A549 (cell line): ENCODE measurements around the gene GNAL. TPM values are rescaled to one million over a fixed set of nuclear protein-coding genes. Genes with fewer than 3 reads are reported as not detected.

Experiments used
- ATAC-seq, 2 experiments: fragments of 200-7000 bp in 1 of 2; fragments of >200 bp in 1 of 2; cut with Nextera tagmentation in 1 of 2; cut with Tn5 transposase in 1 of 2; 3 replicates each; pipeline versions ENCODE4 v1.8.0 to v1.9.1; 2018 to 2020; ENCODE audit warnings: mild to moderate bottlenecking in 1 of 2, moderate library complexity in 1 of 2
- CTCF ChIA-PET: fragments of 300-600 bp; sonication (Branson Sonifier 250); formaldehyde crosslinking; extraction: SDS; loops from one replicate; lab custom pipeline; 2021; ENCODE audit warnings: antibody characterized with exemption, inconsistent platforms; lab: Yijun Ruan, JAX
- POLR2A ChIA-PET: fragments of 350-600 bp; formaldehyde crosslinking; extraction: SDS; loops from one replicate; lab custom pipeline; 2021; ENCODE audit warnings: antibody characterized with exemption, inconsistent platforms; lab: Yijun Ruan, JAX
- DNase-seq, 2 experiments: peaks; one replicate each; pipeline versions ENCODE4 v3.0.0 to v3.0.0-alpha.2; 2011 to 2016; ENCODE audit warnings: low read depth in 1 of 2, low spot score in 1 of 2
- FAIRE-seq: peaks from 2 replicates; lab custom pipeline; 2011; peaks lifted over from hg19 to GRCh38; lab: Jason Lieb, UNC
- H3K27ac ChIP-seq, 2 experiments: fragments of >200 bp; sonication (Bioruptor Twin); formaldehyde crosslinking; 3 replicates each; pipeline ENCODE4 v1.5.1; 2016 to 2017
- H3K4me1 ChIP-seq: fragments of >200 bp; sonication (Bioruptor Twin); formaldehyde crosslinking; 3 replicates; pipeline ENCODE4 v1.6.1; 2016
- H3K4me2 ChIP-seq: fragments of >200 bp; sonication (Bioruptor Twin); formaldehyde crosslinking; 3 replicates; pipeline ENCODE4 v1.6.1; 2016
- H3K4me3 ChIP-seq: fragments of >200 bp; sonication (Bioruptor Twin); formaldehyde crosslinking; 3 replicates; pipeline ENCODE4 v1.5.1; 2016
- H3K9me3 ChIP-seq: fragments of >200 bp; sonication (Bioruptor Twin); formaldehyde crosslinking; 3 replicates; pipeline ENCODE4 v1.6.1; 2016
- CBX2 ChIP-seq: fragments of 200-600 bp; sonication (generic); IDR thresholded peaks from 2 replicates; pipeline ENCODE4 v1.6.1; 2016; ENCODE audit warnings: low read depth, mild to moderate bottlenecking, borderline replicate concordance
- CEBPB ChIP-seq, 2 experiments: fragments of >200 bp in 1 of 2; sonication (Bioruptor Twin) in 1 of 2; formaldehyde crosslinking in 1 of 2; IDR thresholded peaks; 2 replicates each; pipeline ENCODE4 v1.6.1; 2012 to 2016
- EHMT2 ChIP-seq: fragments of 200-600 bp; sonication (generic); IDR thresholded peaks from 2 replicates; pipeline ENCODE4 v1.6.1; 2016; ENCODE audit warnings: antibody characterized with exemption, low read depth, mild to moderate bottlenecking, moderate library complexity
- FOSB ChIP-seq: fragments of 250-450 bp; sonication (Bioruptor Pico); IDR thresholded peaks from 2 replicates; pipeline ENCODE4 v1.5.0; 2020; ENCODE audit warnings: mild to moderate bottlenecking, moderate library complexity
- FOSL2 ChIP-seq, 2 experiments: fragments of 450-650 bp in 1 of 2; fragments of >200 bp in 1 of 2; sonication (Bioruptor Twin) in 1 of 2; formaldehyde crosslinking; IDR thresholded peaks; 2 replicates each; pipeline versions ENCODE4 v1.5.0 to v1.6.1; 2016 to 2020; ENCODE audit warnings: mild to moderate bottlenecking in 1 of 2, moderate library complexity in 1 of 2
- FOXS1 ChIP-seq: fragments of 250-450 bp; sonication (Bioruptor Pico); IDR thresholded peaks from 2 replicates; pipeline ENCODE4 v1.5.0; 2020; ENCODE audit warnings: mild to moderate bottlenecking, moderate library complexity
- HDAC2 ChIP-seq: fragments of 200-600 bp; sonication (generic); IDR thresholded peaks from 2 replicates; pipeline ENCODE4 v1.6.1; 2016
- HEYL ChIP-seq: fragments of 250-450 bp; sonication (Bioruptor Pico); IDR thresholded peaks from 2 replicates; pipeline ENCODE4 v1.8.0; 2021; ENCODE audit warnings: mild to moderate bottlenecking, moderate library complexity
- HOXA7 ChIP-seq: fragments of 250-450 bp; sonication (Bioruptor Pico); IDR thresholded peaks from 2 replicates; pipeline ENCODE4 v1.5.0; 2020; ENCODE audit warnings: mild to moderate bottlenecking, moderate library complexity
- HOXB13 ChIP-seq: fragments of 250-450 bp; sonication (Bioruptor Pico); IDR thresholded peaks from 2 replicates; pipeline ENCODE4 v1.5.0; 2020; ENCODE audit warnings: low read depth, mild to moderate bottlenecking, moderate library complexity
- HOXB5 ChIP-seq: fragments of 250-450 bp; sonication (Bioruptor Pico); IDR thresholded peaks from 2 replicates; pipeline ENCODE4 v1.5.0; 2020; ENCODE audit warnings: mild to moderate bottlenecking, moderate library complexity
- KDM1A ChIP-seq: fragments of 200-600 bp; sonication (generic); IDR thresholded peaks from 2 replicates; pipeline ENCODE4 v1.6.1; 2016; ENCODE audit warnings: low read depth, mild to moderate bottlenecking
- PHF8 ChIP-seq: fragments of 200-600 bp; sonication (generic); IDR thresholded peaks from 2 replicates; pipeline ENCODE4 v1.6.1; 2016; ENCODE audit warnings: low read depth, mild to moderate bottlenecking, antibody characterized with exemption, moderate library complexity, borderline replicate concordance
- POLR2AphosphoS2 ChIP-seq: conservative IDR thresholded peaks from 2 replicates; pipeline ENCODE4 v1.6.1; 2012; ENCODE audit warnings: low read length, improper control_type of control experiment, inconsistent platforms
- RAD21 ChIP-seq, 2 experiments: fragments of >200 bp in 1 of 2; sonication (Bioruptor Twin) in 1 of 2; formaldehyde crosslinking in 1 of 2; IDR thresholded peaks in 1 of 2; conservative IDR thresholded peaks in 1 of 2; 2 replicates in 1 of 2; 3 replicates in 1 of 2; pipeline ENCODE4 v1.6.1; 2012 to 2018; ENCODE audit warnings: inconsistent platforms in 1 of 2
- RARB ChIP-seq: fragments of 250-450 bp; sonication (Bioruptor Pico); IDR thresholded peaks from 2 replicates; pipeline ENCODE4 v1.8.0; 2021; ENCODE audit warnings: mild to moderate bottlenecking, moderate library complexity
- RCOR1 ChIP-seq: fragments of 150-350 bp; IDR thresholded peaks from 2 replicates; pipeline ENCODE4 v1.6.1; 2014; ENCODE audit warnings: antibody characterized with exemption, low read length, low read depth
- RNF2 ChIP-seq: fragments of 200-600 bp; sonication (generic); IDR thresholded peaks from 2 replicates; pipeline ENCODE4 v1.6.1; 2016; ENCODE audit warnings: low read depth, mild to moderate bottlenecking, antibody characterized with exemption, moderate library complexity, borderline replicate concordance
- SMC3 ChIP-seq: fragments of >200 bp; sonication (Bioruptor Twin); formaldehyde crosslinking; IDR thresholded peaks from 3 replicates; pipeline ENCODE4 v1.6.1; 2018; ENCODE audit warnings: inconsistent platforms
- ZSCAN20 ChIP-seq: fragments of 250-450 bp; sonication (Bioruptor Pico); IDR thresholded peaks from 2 replicates; pipeline ENCODE4 v1.8.0; 2022; ENCODE audit warnings: mild to moderate bottlenecking, moderate library complexity
- WGBS: methylation state at CpG from one replicate; pipeline ENCODE4 v1.1.6; 2017; ENCODE audit errors: missing lambda C conversion rate; 5-methylcytosine and 5-hydroxymethylcytosine counted together
- polyA plus RNA-seq, 4 experiments: library from polyadenylated mRNA; depleted of rRNA in 3 of 4; stranded (reverse); fragments of >200 nt; fragmentation: RNase III in 1 of 4; extraction: RNeasy Plus Mini Kit Qiagen cat#74134 plus additional on column Dnase treatment in 1 of 4; gene quantifications; 2 replicates in 3 of 4; 3 replicates in 1 of 4; pipeline ENCODE4 v1.2.3, GENCODE V29; 2011 to 2017
- TF ChIP-seq, protein P1 (sequence below): fragments of 250-450 bp; sonication (Bioruptor Pico); IDR thresholded peaks from 2 replicates; pipeline ENCODE4 v1.5.0; 2021; ENCODE audit warnings: mild to moderate bottlenecking, moderate library complexity, borderline replicate concordance
- TF ChIP-seq, protein P2 (sequence below): fragments of >200 bp; sonication (Bioruptor Twin); formaldehyde crosslinking; IDR thresholded peaks from 3 replicates; pipeline ENCODE4 v1.5.1; 2016
- TF ChIP-seq, protein P3 (sequence below): IDR thresholded peaks from 2 replicates; pipeline ENCODE4 v1.6.1; 2012; ENCODE audit warnings: low read depth, borderline replicate concordance
- TF ChIP-seq, protein P4 (sequence below): fragments of 250-450 bp; sonication (Bioruptor Pico); IDR thresholded peaks from 2 replicates; pipeline ENCODE4 v1.5.0; 2020; ENCODE audit warnings: low read depth, mild to moderate bottlenecking, moderate library complexity
- TF ChIP-seq, protein P5 (sequence below): IDR thresholded peaks from 2 replicates; pipeline ENCODE4 v1.6.1; 2012
- TF ChIP-seq, protein P6 (sequence below): fragments of >200 bp; sonication (Bioruptor Twin); formaldehyde crosslinking; IDR thresholded peaks from 3 replicates; pipeline ENCODE4 v1.6.1; 2016
- TF ChIP-seq, protein P7 (sequence below): fragments of 450-650 bp; IDR thresholded peaks from 2 replicates; pipeline ENCODE4 v1.6.1; 2014; ENCODE audit warnings: antibody characterized with exemption

GNAL gene
- polyA plus RNA-seq, 2 of the 4 experiments (the other 2 are of a cell fraction), result 5.1 to 12.9 TPM

DNA sequence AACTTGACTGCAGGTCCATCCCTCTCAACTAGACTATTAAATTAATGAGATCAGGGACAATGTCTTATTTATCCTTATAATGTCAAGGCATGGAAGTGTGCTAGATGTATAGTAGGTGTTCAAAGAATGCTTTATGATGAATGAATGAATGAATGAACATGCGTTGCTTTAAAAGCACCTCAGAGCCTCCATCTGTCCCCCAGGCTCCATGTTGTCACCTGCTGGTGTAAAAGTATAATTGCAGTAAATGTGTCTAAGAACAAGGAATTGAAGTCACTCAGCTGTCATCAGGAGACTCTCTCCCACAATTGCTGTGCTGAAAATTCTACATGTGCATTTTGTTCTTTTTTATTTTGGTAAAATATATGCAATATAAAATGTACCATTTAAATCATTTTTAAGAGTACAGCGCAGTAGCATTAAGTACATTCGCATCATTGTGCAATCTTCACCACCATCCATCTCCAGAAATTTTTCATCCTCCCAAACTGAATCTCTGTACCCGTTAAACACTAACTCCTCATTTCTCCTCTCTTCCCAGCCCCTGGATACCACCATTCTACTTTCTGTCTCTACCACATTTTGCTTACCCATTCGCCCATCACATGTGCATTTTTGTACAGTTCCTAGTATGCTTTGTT is 52.6 kb downstream of the GNAL start:
- ATAC-seq (peak; percentile 39 to 76; a peak in 4 of 6 replicates), FAIRE-seq (no peak), DNase-seq (peak; percentile 34 to 68)
- ChIA-PET CTCF (interaction anchor here (0.6 to 3.2 kb wide), 9 partner anchors 8 to 89 kb away, joined by 3 to 14 read pairs (median 4); no protein-coding TSS in a partner anchor), POLR2A (no interaction called here)
- Histone ChIP-seq H3K4me2 (no peak overlapping the region), H3K4me3 (no peak overlapping the region), H3K4me1 (0 out of 3 replicates have a peak, but pooled peaks cover 3% of the 10 kb centered on the region), H3K9me3 (no peaks in the 10 kb centered on the region), H3K27ac (no peak overlapping the region)
- no peak for TF ChIP-seq RARB
- TF ChIP-seq, protein P1, sequence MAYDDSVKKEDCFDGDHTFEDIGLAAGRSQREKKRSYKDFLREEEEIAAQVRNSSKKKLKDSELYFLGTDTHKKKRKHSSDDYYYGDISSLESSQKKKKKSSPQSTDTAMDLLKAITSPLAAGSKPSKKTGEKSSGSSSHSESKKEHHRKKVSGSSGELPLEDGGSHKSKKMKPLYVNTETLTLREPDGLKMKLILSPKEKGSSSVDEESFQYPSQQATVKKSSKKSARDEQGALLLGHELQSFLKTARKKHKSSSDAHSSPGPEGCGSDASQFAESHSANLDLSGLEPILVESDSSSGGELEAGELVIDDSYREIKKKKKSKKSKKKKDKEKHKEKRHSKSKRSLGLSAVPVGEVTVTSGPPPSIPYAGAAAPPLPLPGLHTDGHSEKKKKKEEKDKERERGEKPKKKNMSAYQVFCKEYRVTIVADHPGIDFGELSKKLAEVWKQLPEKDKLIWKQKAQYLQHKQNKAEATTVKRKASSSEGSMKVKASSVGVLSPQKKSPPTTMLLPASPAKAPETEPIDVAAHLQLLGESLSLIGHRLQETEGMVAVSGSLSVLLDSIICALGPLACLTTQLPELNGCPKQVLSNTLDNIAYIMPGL (CRISPR knock-in tag), result no peak
- TF ChIP-seq CEBPB (IDR thresholded peaks at IDR 0.05), result peak in 1 of 2 experiments; percentile 17; a peak in 1 of 4 replicates
- TF ChIP-seq CBX2, result no peak
- no peak for TF ChIP-seq RCOR1
- TF ChIP-seq HOXB13 (CRISPR knock-in tag), result no peak
- TF ChIP-seq, protein P2, sequence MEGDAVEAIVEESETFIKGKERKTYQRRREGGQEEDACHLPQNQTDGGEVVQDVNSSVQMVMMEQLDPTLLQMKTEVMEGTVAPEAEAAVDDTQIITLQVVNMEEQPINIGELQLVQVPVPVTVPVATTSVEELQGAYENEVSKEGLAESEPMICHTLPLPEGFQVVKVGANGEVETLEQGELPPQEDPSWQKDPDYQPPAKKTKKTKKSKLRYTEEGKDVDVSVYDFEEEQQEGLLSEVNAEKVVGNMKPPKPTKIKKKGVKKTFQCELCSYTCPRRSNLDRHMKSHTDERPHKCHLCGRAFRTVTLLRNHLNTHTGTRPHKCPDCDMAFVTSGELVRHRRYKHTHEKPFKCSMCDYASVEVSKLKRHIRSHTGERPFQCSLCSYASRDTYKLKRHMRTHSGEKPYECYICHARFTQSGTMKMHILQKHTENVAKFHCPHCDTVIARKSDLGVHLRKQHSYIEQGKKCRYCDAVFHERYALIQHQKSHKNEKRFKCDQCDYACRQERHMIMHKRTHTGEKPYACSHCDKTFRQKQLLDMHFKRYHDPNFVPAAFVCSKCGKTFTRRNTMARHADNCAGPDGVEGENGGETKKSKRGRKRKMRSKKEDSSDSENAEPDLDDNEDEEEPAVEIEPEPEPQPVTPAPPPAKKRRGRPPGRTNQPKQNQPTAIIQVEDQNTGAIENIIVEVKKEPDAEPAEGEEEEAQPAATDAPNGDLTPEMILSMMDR, result peak; percentile 39; the same call in 2 of the 3 replicates
- no peak for TF ChIP-seq KDM1A
- TF ChIP-seq SMC3, result peak; percentile 31; the same call in 2 of the 3 replicates
- TF ChIP-seq HDAC2, result no peak
- TF ChIP-seq POLR2AphosphoS2, result no peak
- TF ChIP-seq, protein P3, sequence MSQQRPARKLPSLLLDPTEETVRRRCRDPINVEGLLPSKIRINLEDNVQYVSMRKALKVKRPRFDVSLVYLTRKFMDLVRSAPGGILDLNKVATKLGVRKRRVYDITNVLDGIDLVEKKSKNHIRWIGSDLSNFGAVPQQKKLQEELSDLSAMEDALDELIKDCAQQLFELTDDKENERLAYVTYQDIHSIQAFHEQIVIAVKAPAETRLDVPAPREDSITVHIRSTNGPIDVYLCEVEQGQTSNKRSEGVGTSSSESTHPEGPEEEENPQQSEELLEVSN, result no peak
- TF ChIP-seq, protein P4, sequence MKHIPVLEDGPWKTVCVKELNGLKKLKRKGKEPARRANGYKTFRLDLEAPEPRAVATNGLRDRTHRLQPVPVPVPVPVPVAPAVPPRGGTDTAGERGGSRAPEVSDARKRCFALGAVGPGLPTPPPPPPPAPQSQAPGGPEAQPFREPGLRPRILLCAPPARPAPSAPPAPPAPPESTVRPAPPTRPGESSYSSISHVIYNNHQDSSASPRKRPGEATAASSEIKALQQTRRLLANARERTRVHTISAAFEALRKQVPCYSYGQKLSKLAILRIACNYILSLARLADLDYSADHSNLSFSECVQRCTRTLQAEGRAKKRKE, result no peak
- no peak for TF ChIP-seq EHMT2
- peak; percentile 28 to 32; a peak in 2 of 5 replicates for TF ChIP-seq RAD21 (conservative IDR thresholded peaks at IDR 0.05 in 1 of 2, IDR thresholded peaks at IDR 0.05 in 1 of 2)
- no peak for TF ChIP-seq PHF8
- TF ChIP-seq, protein P5, sequence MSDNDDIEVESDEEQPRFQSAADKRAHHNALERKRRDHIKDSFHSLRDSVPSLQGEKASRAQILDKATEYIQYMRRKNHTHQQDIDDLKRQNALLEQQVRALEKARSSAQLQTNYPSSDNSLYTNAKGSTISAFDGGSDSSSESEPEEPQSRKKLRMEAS, result no peak
- TF ChIP-seq HOXB5 (CRISPR knock-in tag), result no peak
- TF ChIP-seq RNF2, result no peak
- WGBS, result 47% methylated on average over 5 of the region's 5 CpGs

DNA sequence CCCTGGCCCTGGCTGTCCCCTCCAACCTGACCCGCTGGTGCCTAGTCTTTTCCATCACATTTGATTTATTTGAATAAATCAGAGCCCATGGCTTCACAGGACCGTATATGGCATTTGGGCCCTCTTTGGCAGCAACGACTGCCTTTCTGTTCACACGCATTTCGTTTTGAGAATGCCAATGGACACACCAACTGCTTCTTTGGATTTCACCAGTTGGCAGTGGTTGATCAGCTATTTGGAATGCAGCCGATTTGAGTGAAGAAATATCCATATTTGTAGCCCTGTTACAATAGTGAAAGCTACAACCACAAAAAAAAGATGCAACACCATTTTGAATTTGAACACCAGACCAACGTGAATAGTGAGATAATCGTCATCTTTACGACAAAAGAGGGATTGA is 56.5 kb downstream of the GNAL start:
- no peaks in the 10 kb centered on the region for H3K4me1 ChIP-seq
- FAIRE-seq (no peak), DNase-seq (no peak), ATAC-seq (no peak)
- ChIA-PET POLR2A (no interaction called here), CTCF (interaction anchor here (1.1 to 3.5 kb wide), 3 partner anchors 13 to 17 kb away, joined by 3 to 20 read pairs (median 3); no protein-coding TSS in a partner anchor)
- H3K27ac ChIP-seq, result no peak overlapping the region
- H3K4me2 ChIP-seq, result no peak overlapping the region
- no peak overlapping the region for H3K4me3 ChIP-seq
- no peaks in the 10 kb centered on the region for H3K9me3 ChIP-seq
- WGBS, result 80% methylated on average over 9 of the region's 9 CpGs
- TF ChIP-seq HOXA7 (CRISPR knock-in tag) (no peak), FOSB (CRISPR knock-in tag) (no peak), HEYL (CRISPR knock-in tag) (no peak), FOSL2 (IDR thresholded peaks at IDR 0.05) (no peak), FOSL2 (CRISPR knock-in tag; IDR thresholded peaks at IDR 0.05) (no peak), CEBPB (IDR thresholded peaks at IDR 0.05) (no peak), POLR2AphosphoS2 (no peak), FOXS1 (CRISPR knock-in tag) (no peak), ZSCAN20 (CRISPR knock-in tag) (no peak), EHMT2 (no peak)
- TF ChIP-seq, protein P6, sequence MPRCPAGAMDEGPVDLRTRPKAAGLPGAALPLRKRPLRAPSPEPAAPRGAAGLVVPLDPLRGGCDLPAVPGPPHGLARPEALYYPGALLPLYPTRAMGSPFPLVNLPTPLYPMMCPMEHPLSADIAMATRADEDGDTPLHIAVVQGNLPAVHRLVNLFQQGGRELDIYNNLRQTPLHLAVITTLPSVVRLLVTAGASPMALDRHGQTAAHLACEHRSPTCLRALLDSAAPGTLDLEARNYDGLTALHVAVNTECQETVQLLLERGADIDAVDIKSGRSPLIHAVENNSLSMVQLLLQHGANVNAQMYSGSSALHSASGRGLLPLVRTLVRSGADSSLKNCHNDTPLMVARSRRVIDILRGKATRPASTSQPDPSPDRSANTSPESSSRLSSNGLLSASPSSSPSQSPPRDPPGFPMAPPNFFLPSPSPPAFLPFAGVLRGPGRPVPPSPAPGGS, result no peak
- TF ChIP-seq, protein P7, sequence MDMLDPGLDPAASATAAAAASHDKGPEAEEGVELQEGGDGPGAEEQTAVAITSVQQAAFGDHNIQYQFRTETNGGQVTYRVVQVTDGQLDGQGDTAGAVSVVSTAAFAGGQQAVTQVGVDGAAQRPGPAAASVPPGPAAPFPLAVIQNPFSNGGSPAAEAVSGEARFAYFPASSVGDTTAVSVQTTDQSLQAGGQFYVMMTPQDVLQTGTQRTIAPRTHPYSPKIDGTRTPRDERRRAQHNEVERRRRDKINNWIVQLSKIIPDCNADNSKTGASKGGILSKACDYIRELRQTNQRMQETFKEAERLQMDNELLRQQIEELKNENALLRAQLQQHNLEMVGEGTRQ, result no peak
